Activated naive CD8-positive, alpha-beta T cell treated with anti-CD3 and anti-CD28 coated beads, Interleukin-2, amount 50 U/mL, for 24 hours (primary cell): ENCODE results near the gene DYNC1H1.
"Not testable (repeated sequence)": the region's sequence is repeated elsewhere in the genome, so short reads cannot be mapped to it uniquely, and the experiment has no call there.

ENCODE experiments used
- ATAC-seq: fragments of 150-1000 bp; cut with Tn5 transposase; one replicate; pipeline ENCODE4 v1.10.0; 2021
- DNase-seq: peaks from one replicate; pipeline ENCODE4 v3.0.0; 2021
- H3K27ac Mint-ChIP-seq: one replicate; pipeline ENCODE4 v1.8.0; 2021; ENCODE audit warnings: mild to moderate bottlenecking, mixed read lengths
- H3K27me3 Mint-ChIP-seq: one replicate; pipeline ENCODE4 v1.8.0; 2021; ENCODE audit warnings: mixed read lengths
- H3K36me3 Mint-ChIP-seq: one replicate; pipeline ENCODE4 v1.8.0; 2021; ENCODE audit warnings: low read depth, mixed read lengths
- H3K4me1 Mint-ChIP-seq: one replicate; pipeline ENCODE4 v1.8.0; 2021; ENCODE audit warnings: mixed read lengths
- H3K4me3 Mint-ChIP-seq: one replicate; pipeline ENCODE4 v1.8.0; 2021; ENCODE audit warnings: mild to moderate bottlenecking, moderate library complexity, mixed read lengths
- H3K9me3 Mint-ChIP-seq: one replicate; pipeline ENCODE4 v1.8.0; 2021; ENCODE audit warnings: mixed read lengths

Gene DYNC1H1

DNA sequence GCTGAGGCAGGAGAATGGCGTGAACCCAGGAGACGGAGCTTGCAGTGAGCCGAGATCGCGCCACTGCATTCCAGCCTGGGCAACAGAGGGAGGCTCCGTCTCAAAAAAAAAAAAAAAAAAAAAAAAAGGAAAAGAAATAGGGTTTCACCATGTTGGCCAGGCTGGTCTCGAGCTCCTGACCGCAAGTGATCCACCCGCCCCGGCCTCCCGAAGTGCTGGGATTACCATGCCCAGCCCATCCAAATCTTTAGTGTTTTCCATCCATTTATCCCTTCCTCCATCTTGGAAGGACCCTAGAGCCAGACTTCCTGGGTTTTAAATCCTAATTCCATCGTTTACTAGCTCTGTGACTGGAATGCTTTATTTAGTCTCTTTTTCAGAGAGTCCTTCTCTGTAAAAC, 20.5 kb downstream of the DYNC1H1 start:
- peaks cover 54% of the 10 kb centered on the region for H3K36me3 Mint-ChIP-seq
- H3K4me3 Mint-ChIP-seq, H3K4me1 Mint-ChIP-seq, H3K27me3 Mint-ChIP-seq, H3K27ac Mint-ChIP-seq, H3K9me3 Mint-ChIP-seq, DNase-seq, ATAC-seq: not testable (repeated sequence)

DNA sequence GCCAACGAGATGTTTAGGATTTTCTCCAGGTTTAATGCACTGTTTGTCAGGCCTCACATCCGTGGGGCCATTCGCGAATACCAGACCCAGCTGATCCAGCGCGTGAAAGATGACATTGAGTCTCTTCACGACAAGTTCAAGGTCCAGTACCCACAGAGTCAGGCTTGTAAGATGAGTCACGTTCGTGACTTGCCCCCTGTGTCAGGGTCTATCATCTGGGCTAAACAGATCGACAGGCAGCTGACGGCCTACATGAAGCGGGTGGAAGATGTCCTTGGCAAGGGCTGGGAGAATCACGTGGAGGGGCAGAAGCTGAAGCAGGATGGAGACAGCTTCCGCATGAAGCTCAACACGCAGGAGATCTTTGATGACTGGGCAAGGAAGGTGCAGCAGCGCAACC, 21.6 kb downstream of the DYNC1H1 start:
- ATAC-seq, result no peak
- Mint-ChIP-seq H3K9me3 (no peaks in the 10 kb centered on the region), H3K36me3 (peaks cover 48% of the 10 kb centered on the region), H3K27me3 (no peaks in the 10 kb centered on the region), H3K4me3 (no peak overlapping the region), H3K4me1 (peaks cover 2% of the 10 kb centered on the region), H3K27ac (no peak overlapping the region)
- DNase-seq, result no peak

DNA sequence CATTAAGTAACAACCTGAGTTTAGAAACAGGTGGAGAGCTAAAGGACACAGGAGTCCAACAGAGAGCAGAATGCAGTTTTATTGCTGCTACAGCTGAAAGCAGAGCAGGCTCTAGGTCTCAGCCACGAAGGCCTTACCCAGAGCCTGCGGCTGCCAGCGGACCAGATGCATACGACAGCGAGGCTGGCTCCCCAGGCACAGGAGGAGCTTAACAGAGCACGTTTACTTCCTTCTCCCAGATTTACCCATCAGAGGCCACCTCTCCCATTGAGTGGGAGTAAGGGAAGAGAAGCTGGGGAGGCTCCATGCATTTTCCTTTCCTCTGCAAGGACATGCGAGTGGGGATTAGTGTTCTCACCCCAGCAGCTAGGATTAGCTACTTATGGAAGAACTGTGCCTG, 22.6 kb downstream of the DYNC1H1 start:
- no peaks in the 10 kb centered on the region for H3K9me3 Mint-ChIP-seq
- DNase-seq (no peak), ATAC-seq (no peak)
- no peaks in the 10 kb centered on the region for H3K27me3 Mint-ChIP-seq
- no peak overlapping the region for H3K4me3 Mint-ChIP-seq
- H3K27ac Mint-ChIP-seq, result no peak overlapping the region
- H3K4me1 Mint-ChIP-seq, result peaks cover 2% of the 10 kb centered on the region
- peaks cover 48% of the 10 kb centered on the region for H3K36me3 Mint-ChIP-seq

DNA sequence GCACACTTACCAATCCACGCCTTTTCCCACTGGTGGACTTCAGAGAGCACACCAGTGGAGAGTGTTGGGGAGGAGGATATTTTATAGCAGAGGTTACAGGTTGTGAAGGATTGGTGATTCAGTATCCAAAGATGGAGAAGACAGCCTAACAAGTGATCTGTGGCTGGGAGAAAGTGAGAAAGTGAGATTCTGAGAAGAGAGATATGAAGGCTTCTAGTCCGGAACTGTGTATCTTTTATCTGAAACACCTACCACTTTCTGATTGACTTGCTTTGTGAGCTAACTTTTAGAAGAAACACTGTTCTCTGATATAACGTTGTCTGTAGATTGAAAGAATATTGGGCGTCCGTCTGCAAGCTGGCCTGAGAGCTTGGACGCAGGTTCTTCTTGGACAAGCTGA, 24.0 kb downstream of the DYNC1H1 start:
- Mint-ChIP-seq H3K4me3 (no peak overlapping the region), H3K9me3 (no peaks in the 10 kb centered on the region), H3K27me3 (no peaks in the 10 kb centered on the region), H3K36me3 (peaks cover 51% of the 10 kb centered on the region), H3K27ac (no peak overlapping the region), H3K4me1 (peaks cover 8% of the 10 kb centered on the region)
- DNase-seq (no peak), ATAC-seq (no peak)

DNA sequence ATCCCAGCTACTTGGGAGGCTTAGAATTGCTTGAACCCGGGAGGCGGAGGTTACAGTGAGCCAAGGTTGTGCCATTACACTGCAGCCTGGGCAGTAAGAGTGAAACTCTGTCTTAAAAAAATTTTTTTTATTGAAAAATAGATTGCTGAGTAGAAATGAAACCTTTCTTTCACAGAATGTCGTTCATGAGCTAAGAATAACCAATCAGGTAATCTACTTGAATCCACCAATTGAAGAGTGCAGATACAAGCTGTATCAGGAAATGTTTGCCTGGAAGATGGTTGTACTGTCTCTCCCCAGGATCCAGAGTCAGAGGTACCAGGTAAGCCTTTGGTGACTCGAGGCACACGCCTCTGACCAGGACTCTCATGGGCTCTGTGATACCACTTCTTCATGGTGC, 27.0 kb downstream of the DYNC1H1 start:
- DNase-seq (no peak), ATAC-seq (peak; percentile 35)
- Mint-ChIP-seq H3K9me3 (no peaks in the 10 kb centered on the region), H3K27ac (peak overlapping the region; percentile 25), H3K27me3 (no peaks in the 10 kb centered on the region), H3K36me3 (peaks cover 54% of the 10 kb centered on the region), H3K4me3 (no peak overlapping the region), H3K4me1 (peaks cover 8% of the 10 kb centered on the region)

DNA sequence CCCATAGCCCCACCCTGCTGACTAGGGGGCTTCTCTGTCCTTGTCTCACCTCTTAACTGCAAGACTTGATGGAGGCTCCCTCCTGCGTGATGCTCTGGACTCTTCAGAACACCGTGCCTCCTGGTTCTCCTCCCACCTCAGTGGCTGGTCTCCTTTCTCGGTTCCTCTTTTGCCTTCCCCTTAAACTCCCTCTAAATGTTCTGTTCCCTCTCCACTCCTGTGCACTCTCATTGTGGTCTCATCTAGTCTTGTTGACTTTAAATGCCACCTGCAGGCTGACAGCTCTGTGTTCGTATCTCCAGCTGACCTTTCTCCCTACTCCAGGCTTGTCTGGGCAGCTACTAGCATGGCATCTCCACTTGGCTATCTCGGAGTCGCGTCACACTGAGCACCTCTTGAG, 28.3 kb downstream of the DYNC1H1 start:
- peak; percentile 31 for ATAC-seq
- no peak overlapping the region for H3K4me3 Mint-ChIP-seq

DNA sequence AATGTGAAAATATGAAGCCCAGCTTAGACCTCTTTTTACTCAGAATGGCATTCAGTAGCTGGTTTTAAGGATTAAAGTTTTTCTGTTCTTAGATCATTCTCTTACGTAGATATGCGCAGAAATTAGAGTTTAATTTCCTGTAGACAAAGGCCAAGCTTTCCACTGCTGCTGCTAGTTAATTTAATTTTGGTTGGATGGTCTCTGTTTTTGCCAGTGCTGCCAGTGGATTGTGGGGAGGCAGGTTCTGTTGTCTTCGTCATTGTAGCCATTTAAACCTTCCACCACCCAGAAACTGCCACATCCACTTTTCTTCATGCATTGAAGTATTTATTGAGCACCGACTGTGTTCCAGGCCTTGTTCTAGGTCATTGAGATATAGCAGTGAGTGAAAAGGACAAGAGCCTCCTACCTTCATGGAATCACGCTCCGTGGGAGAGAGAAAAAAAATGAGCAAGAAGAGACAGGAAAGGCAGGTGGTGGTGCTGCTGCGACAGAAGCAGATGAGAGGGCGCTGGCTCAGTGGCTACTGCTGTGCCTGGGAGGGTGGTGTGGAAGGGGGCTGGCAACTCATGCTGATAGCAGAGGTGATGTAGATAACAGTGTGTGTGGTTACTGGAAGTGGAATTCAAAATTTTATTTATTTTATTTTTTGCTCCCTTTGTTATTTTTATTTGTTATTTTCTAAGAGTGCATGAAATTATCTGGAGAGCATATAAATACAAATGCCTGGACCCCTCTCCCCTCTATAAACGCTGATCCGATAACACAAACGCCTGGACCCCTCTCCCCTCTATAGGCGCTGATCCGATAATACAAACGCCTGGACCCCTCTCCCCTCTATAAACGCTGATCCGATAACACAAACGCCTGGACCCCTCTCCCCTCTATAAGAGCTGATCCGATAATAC, 33.3 kb downstream of the DYNC1H1 start:
- Mint-ChIP-seq H3K36me3 (peaks cover 62% of the 10 kb centered on the region), H3K27me3 (no peaks in the 10 kb centered on the region), H3K4me1 (peaks cover 3% of the 10 kb centered on the region), H3K27ac (no peak overlapping the region), H3K9me3 (no peaks in the 10 kb centered on the region), H3K4me3 (no peak overlapping the region)
- ATAC-seq (no peak), DNase-seq (no peak)

More for the DNA sequence above, 28.3 kb downstream of the DYNC1H1 start:
- Mint-ChIP-seq H3K9me3 (no peaks in the 10 kb centered on the region), H3K36me3 (peaks cover 58% of the 10 kb centered on the region), H3K4me1 (peaks cover 8% of the 10 kb centered on the region), H3K27ac (peak overlapping the region; percentile 57), H3K27me3 (no peaks in the 10 kb centered on the region)
- peak; percentile 7 for DNase-seq

DNA sequence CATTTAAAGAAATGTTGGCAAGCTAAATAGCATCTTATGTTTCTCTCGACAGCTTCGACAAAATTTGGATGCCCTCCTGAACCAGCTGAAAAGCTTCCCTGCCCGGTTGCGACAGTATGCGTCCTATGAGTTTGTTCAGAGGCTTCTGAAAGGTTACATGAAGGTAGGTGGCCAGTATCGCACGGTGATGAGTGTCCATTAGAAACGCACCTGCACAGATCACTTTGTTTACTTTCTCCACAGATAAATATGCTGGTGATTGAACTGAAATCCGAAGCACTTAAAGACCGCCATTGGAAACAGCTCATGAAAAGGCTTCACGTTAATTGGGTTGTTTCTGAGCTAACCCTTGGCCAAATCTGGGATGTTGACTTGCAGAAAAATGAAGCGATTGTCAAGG, 36.5 kb downstream of the DYNC1H1 start:
- Mint-ChIP-seq H3K4me3 (no peak overlapping the region), H3K4me1 (no peaks in the 10 kb centered on the region), H3K27me3 (no peaks in the 10 kb centered on the region), H3K27ac (no peak overlapping the region), H3K36me3 (peaks cover 60% of the 10 kb centered on the region), H3K9me3 (no peaks in the 10 kb centered on the region)
- DNase-seq (no peak), ATAC-seq (no peak)

DNA sequence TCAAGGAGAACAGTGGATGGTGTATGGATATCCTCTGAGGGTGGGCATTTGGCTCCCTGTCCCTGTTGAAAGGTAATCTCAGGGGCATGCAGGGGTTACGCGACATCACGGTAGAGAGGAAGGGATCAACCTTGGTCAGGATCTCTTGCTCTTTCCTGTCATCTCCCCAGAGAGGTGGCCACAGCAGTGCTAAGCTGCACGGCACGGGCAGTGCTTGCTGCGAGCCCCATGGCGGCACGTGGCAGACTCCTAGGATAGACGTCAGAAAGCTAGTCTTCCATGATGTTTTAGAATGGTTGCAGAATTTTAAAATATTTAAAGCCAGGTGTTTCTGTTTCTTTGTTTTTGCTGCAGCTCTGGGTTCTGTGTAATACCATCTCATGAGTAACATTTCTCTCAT, 41.0 kb downstream of the DYNC1H1 start:
- Mint-ChIP-seq H3K9me3 (no peaks in the 10 kb centered on the region), H3K27me3 (no peaks in the 10 kb centered on the region), H3K36me3 (peaks cover 65% of the 10 kb centered on the region), H3K4me3 (no peak overlapping the region), H3K4me1 (no peaks in the 10 kb centered on the region), H3K27ac (no peak overlapping the region)
- DNase-seq (no peak), ATAC-seq (no peak)

DNA sequence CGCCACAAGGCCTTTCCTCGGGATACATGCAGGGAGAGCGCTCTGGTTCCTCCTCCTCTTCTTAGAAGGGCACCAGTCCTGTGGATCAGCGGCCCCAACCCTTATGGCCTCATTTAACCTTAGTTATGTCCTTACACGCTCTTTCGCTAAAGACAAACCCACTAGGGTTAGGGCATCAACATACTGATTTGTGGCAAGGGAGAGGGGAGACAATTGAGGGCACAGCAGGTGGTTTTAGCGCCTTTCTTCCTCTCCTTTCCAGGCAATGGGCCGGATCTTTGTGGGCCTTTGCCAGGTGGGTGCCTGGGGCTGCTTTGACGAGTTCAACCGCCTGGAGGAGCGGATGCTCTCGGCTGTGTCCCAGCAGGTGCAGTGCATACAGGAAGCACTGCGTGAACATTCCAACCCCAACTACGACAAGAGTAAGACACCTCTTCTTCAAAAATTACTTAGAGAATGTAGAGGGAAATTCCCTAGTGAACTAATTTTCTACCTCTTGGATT, 43.6 kb downstream of the DYNC1H1 start:
- Mint-ChIP-seq H3K36me3 (peaks cover 66% of the 10 kb centered on the region), H3K27me3 (no peaks in the 10 kb centered on the region), H3K4me3 (no peak overlapping the region), H3K27ac (no peak overlapping the region), H3K4me1 (no peaks in the 10 kb centered on the region), H3K9me3 (no peaks in the 10 kb centered on the region)
- ATAC-seq (no peak), DNase-seq (no peak)

DNA sequence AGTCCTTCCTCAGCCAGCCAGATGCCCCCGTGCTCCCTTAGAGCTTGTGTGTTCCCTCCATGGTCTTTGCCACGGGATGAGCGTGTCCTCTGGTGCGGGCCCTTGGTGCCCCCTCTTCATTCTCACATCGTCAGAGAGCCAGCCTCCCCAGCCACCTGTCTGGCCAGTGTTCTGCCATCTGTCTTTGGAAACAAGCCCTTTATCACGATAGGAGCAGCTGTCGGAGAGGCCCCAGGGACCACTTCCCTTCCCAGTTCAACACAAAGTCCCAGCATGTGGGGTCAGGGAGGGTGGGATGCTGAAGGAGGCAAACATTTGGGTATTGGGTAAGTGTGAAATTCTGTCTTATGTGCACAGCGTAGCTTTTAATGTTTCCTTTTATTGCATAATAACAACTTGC, 44.5 kb downstream of the DYNC1H1 start:
- ATAC-seq (no peak), DNase-seq (no peak)
- Mint-ChIP-seq H3K9me3 (no peaks in the 10 kb centered on the region), H3K36me3 (peaks cover 72% of the 10 kb centered on the region), H3K27me3 (no peaks in the 10 kb centered on the region), H3K27ac (no peak overlapping the region), H3K4me3 (no peak overlapping the region), H3K4me1 (no peaks in the 10 kb centered on the region)

DNA sequence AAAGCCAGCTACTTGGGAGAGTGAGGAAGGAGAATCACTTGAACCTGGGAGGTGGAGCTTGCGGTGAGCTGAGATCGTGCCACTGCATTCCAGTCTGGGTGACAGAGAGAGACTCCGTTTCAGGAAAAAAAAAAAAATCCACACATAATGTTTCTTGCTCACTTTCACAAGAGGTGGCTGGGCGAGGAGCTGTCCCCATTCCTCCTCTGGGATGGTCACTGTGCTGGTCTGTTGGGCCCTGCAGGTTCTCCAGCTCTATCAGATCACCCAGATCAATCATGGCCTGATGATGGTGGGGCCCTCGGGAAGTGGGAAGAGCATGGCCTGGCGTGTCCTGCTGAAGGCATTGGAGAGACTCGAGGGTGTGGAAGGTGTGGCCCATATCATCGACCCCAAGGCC, 47.3 kb downstream of the DYNC1H1 start:
- Mint-ChIP-seq H3K36me3 (peaks cover 69% of the 10 kb centered on the region), H3K4me1 (no peaks in the 10 kb centered on the region), H3K27me3 (no peaks in the 10 kb centered on the region), H3K27ac (no peak overlapping the region), H3K9me3 (no peaks in the 10 kb centered on the region), H3K4me3 (no peak overlapping the region)
- DNase-seq, result no peak
- ATAC-seq, result no peak

DNA sequence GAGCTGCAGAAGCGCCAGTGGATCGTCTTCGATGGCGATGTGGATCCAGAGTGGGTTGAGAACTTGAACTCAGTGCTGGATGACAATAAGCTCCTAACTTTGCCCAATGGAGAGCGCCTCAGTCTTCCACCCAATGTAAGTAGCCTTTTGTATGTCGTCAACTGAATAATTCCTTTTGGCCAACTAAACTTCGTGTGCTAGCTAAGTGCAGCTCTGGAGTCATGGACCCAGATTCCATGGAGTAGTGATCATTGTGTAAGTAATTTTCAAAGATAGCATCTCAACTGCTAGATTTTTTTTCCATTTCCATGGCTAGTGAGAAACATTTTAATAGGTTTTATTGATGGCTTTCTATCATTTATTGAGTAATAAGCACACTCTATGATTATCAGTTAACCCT, 48.0 kb downstream of the DYNC1H1 start:
- DNase-seq, result no peak
- no peak overlapping the region for H3K27ac Mint-ChIP-seq
- H3K9me3 Mint-ChIP-seq, result no peaks in the 10 kb centered on the region
- no peak for ATAC-seq
- H3K27me3 Mint-ChIP-seq, result no peaks in the 10 kb centered on the region
- peaks cover 68% of the 10 kb centered on the region for H3K36me3 Mint-ChIP-seq
- no peak overlapping the region for H3K4me3 Mint-ChIP-seq
- no peaks in the 10 kb centered on the region for H3K4me1 Mint-ChIP-seq

DNA sequence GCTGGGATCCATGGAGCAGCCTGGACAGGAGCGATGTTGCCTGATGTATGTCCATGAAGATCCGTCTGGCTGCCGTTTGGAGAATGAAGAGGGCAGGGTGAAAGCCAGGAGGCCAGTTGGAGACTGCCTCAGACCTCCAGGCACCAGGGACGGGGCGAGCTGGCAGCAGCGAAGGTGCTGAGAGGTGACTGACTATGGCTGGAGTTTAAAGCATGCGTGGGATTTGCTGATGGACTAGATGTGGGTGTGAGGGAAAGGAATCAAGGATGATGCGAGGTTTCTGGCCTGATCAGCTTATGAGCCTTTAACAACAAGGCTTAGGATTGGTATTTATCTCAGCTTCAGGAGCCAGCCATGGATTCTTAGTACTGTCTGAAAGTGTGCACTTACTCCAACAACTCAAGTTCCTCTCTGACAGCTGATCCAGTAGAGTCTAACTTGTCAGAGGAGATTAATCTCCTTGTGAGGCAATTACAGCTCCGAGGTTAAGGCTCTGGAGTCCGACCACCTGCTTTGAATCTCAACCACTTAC, 49.4 kb downstream of the DYNC1H1 start:
- no peaks in the 10 kb centered on the region for H3K9me3 Mint-ChIP-seq
- H3K27me3 Mint-ChIP-seq, result no peaks in the 10 kb centered on the region
- peaks cover 71% of the 10 kb centered on the region for H3K36me3 Mint-ChIP-seq
- no peak for DNase-seq
- no peak for ATAC-seq
- H3K27ac Mint-ChIP-seq, result peak overlapping the region; percentile 68
- no peak overlapping the region for H3K4me3 Mint-ChIP-seq
- no peaks in the 10 kb centered on the region for H3K4me1 Mint-ChIP-seq

DNA sequence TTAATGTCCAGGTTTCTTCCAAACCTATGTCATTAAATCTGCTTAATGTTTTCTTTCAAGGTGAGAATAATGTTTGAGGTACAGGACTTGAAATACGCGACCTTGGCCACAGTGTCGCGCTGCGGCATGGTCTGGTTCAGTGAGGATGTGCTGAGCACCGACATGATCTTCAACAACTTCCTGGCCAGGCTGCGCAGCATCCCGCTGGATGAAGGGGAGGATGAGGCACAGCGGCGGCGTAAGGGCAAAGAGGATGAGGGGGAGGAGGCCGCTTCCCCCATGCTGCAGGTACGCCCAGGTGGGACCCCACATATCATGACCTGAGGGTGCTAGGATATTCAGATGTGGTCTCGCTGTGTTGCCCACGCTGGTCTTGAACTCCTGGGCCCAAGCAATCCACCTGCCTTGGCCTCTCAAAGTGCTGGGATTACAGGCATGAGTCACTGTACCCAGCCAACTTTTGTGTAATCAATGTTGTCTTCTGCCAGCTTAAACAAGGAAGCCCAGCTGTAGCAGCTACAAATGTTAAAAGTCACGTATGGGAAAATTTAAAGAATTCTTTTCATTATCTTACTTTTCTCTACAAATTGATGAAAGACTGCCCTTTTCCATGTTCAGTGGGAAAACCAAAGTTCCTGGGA, 50.8 kb downstream of the DYNC1H1 start:
- Mint-ChIP-seq H3K9me3 (no peaks in the 10 kb centered on the region), H3K36me3 (peaks cover 68% of the 10 kb centered on the region), H3K4me3 (no peak overlapping the region), H3K27ac (no peak overlapping the region), H3K27me3 (no peaks in the 10 kb centered on the region), H3K4me1 (peaks cover 13% of the 10 kb centered on the region)
- ATAC-seq, result no peak
- DNase-seq, result no peak
